Suppressor macrophage treated with lipopolysaccharide for 4 hours (primary cell): Measurements from ENCODE around the gene LRFN2.

Experiments used
- DNase-seq: peaks from one replicate; pipeline ENCODE4 v3.0.0-alpha.2; 2020

LRFN2 gene

GRCh38 chr6:40585651-40586269 is 1.4 kb downstream of the LRFN2 start:
- no peak for DNase-seq

DNA sequence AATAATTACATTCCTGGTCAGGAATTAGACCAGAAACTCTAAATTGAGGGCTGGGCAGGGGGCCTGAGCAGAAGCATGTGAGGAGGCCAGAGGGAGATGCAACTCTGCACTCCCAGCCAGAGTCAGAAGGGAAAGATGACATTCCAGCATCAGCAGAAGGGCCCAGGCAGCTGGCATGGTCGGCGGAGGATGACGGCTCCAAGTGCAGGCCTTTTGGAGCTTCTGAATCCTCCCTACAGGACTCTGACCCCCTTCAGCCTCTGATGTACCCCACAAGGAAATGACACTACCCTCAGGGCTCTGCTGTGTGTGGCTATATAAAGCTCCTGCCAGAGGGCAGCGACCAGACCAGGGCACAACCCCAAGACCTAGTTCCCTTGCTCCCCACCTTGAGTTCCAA is 1.9 kb downstream of the LRFN2 start:
- no peak for DNase-seq

GRCh38 chr6:40584741-40585140 is 2.4 kb downstream of the LRFN2 start:
- DNase-seq: no peak

- no peak for DNase-seq
These were observed 3.5 kb downstream of the LRFN2 start for GRCh38 chr6:40583709-40584108.

- no peak for DNase-seq
These were observed 4.3 kb downstream of the LRFN2 start for GRCh38 chr6:40582892-40583291.

DNA sequence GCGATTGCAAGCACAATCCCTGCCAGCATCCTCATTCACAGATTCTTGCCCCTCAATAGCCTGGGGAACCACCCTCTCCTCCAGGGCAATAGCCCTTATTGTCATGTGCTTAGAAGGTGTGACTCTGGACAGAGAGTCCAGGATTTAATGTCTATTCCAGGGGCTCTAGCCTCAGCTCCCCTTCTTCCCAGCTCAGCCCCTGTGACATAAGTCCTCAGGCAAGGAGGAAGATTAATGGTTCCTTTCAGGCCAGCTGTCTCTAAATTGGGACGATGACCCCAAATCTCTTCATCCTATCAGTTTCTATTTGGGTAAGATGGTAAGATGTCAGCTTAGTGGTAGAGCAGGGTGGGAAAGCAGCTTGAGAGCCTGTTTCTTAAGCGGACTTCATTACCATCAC is 8.1 kb downstream of the LRFN2 start:
- no peak for DNase-seq

DNA sequence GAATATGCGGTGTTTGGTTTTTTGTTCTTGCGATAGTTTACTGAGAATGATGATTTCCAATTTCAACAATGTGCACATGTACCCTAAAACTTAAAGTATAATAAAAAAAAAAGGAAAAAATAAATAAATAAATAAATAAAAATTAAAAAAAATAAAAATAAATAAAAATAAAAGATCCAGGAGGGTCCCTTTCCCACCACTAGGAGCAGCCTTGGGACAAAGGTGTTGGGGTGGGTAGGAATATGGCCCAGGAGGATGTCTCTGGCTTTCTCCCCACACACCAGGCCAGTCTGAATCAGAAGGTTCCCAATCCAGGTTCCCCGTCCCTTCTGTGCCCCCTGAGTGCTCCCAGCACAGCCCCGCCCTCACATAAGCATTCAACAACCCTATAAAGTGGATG is 9.5 kb downstream of the LRFN2 start:
- DNase-seq: no peak

- DNase-seq: no peak
These were observed 13.9 kb downstream of the LRFN2 start for GRCh38 chr6:40573221-40573620.

- peak; percentile 1 for DNase-seq
These were observed 17.8 kb downstream of the LRFN2 start for GRCh38 chr6:40569162-40569910.

- no peak for DNase-seq
These were observed 19.0 kb downstream of the LRFN2 start for GRCh38 chr6:40568062-40568708.

GRCh38 chr6:40563111-40563510 is 24.1 kb downstream of the LRFN2 start:
- DNase-seq: no peak

GRCh38 chr6:40559056-40559455 is 28.1 kb downstream of the LRFN2 start:
- DNase-seq: no peak

DNA sequence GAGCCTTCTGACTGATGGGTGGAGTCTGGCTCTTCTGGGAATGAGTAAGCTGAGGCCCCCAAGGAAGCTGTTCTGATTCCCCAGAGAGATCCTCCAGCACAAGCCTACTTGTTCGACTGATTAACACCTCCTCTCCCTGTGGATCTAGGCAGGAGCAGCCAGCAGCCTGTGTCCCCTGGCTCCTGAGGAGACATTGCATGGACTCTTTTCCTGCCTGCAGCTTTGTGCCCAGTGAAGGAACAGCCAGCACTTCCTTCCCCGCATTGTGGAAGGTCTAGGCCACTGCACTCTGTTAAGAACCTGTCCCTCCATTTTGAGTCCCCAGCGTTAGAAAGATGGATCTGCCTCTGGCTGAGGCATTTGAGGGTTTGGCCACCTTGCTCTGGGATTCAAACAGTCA is 29.1 kb downstream of the LRFN2 start:
- no peak for DNase-seq

GRCh38 chr6:40556881-40557280 is 30.3 kb downstream of the LRFN2 start:
- no peak for DNase-seq

DNA sequence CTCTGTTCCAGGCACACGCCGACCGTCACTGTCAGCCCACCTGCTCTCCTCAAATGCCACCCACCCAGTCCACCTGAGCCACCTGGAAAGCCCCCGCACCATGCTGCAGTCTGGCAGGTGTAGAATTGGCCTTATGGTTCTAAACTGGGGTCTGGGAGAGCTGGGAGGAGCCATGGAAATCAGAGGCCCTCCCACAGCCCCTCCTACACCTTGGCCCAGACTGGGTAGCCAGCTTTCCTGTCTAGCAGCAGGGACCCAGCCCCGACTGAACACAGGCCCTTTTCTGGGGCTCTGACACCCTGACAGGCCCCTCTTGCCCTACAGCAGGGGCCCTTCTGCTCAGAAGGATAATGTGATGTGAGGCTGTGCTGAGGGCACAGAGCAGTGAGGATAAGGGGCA is 31.1 kb downstream of the LRFN2 start:
- DNase-seq: no peak

DNA sequence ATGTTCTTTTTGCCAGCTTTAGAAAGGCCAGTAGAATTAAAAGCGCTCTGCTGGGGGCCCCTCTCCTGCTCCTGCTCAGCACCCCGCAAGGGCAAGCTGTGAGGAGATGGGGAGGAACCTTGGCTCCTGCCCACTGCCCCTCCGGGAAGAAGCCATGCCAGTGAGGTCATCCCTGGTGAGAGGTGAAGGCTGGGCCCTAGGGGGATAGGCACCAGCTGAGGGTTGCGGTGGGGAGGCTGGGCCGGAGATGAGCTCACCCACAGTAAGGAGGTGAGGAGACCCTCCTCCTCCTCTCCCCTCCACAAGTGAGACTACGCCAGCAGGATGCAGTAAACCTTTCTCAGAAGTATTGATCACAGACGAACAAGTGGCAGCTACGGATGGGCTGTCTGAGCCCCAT is 32.1 kb downstream of the LRFN2 start:
- DNase-seq: no peak

DNA sequence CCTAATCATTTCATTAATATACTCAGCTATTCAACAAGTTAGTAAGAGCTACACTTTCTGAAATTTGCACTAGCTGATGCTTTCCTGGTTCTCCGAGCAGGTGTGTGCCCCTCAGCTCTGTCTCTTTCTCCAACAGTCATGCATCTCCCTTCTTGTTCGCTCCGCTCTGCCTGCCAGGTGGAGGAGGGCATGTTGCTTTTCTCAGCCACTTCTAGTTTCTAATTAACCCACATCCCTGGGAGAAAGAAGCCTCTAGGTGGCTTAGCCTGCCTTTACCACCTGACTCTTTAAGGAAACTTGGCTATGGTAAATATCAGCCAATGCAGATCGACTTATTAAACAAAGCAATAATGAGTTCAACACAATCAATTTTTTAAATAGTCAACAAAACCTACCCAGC is 34.2 kb downstream of the LRFN2 start:
- no peak for DNase-seq

DNA sequence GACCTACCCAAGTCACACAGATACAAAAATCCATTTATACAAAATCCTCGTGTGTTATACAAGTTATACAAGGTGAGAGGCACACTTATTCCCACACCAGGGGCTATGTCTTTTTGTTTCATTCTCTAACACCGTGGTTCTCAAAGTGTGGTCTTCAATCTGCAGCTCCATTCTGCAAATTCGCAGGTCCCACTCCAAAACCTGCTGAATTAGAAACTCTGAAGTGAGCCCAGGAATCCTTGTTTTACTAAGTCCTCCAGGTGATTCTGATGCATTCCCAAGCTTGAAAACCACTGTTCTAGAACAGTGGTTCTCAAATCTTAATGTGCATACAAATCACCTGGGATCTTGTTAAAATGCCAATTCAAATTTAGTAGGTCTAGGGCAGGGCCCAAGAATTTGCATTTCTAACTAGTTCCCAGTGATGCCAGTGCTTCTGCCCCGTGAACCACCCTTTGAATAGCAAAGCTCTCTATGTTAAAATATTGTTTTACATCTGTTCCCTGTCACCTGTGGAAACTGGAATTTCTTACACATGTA is 35.1 kb downstream of the LRFN2 start:
- DNase-seq: no peak

GRCh38 chr6:40550202-40551101 is 36.7 kb downstream of the LRFN2 start:
- DNase-seq: peak; percentile 66

GRCh38 chr6:40545954-40546353 is 41.2 kb downstream of the LRFN2 start:
- no peak for DNase-seq

DNA sequence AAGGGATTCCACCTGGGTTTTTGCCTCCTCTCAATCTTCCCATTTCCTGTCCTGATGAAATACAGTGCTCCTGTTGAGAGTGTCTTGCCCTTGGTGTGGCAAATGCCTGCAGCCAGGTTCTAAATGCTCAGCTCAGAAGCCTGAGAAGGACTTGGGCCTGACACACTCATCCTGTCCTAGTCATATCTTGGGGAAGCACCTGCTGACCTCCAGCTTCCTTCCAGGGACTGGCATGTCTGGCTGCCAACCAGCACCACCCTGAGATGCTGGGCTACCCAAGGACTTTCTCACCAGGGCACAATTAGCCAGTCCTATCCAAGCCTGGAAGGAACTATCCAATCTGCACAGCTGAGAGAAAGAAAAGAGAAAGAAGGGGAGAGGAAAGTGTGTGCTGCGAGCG is 43.4 kb downstream of the LRFN2 start:
- DNase-seq: no peak

DNA sequence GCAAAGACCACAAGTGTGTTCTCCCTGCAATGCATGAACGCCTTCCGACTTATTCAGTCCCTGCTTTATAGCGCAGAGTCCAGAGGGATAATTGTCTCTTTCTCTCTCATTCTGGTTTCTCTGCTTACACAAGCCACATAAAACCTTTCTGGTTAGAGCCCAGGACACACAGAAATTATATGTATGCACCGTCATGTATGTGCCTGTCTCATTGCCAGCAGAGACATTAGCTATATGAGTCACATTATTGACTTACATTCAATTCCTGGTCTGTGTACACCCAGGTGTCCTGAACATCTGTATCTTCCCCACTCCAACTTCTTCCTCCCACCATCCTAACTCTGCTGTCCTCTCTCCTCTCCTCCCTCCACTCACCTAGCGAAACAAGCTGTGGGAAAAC is 44.0 kb downstream of the LRFN2 start:
- DNase-seq: no peak

- DNase-seq: no peak
These were observed 44.9 kb downstream of the LRFN2 start for GRCh38 chr6:40542175-40542764.
